ENCODE measurements around the gene CNTN5. TPM values are rescaled to one million over a fixed set of nuclear protein-coding genes. Genes with fewer than 3 reads are reported as not detected.

Gene CNTN5
- total RNA-seq, 2 experiments from 2014 or later: not detected

GRCh38 chr11:99545616-99546015 is 524.9 kb downstream of the CNTN5 start:
- no peak overlapping the region for H3K27ac Mint-ChIP-seq
- H3K9me3 Mint-ChIP-seq: peaks cover 9% of the 10 kb centered on the region
- CTCF ChIA-PET: no interaction called here
- H3K27me3 Mint-ChIP-seq: no peaks in the 10 kb centered on the region
- H3K4me3 Mint-ChIP-seq: no peak overlapping the region
- H3K36me3 Mint-ChIP-seq (ENCODE audit: low read depth): no peaks in the 10 kb centered on the region
- DNase-seq: no peak
- POLR2A ChIA-PET: no interaction called here
- no peaks in the 10 kb centered on the region for H3K4me1 Mint-ChIP-seq

- DNase-seq: no peak
- Mint-ChIP-seq H3K4me3 (no peak overlapping the region), H3K4me1 (no peaks in the 10 kb centered on the region), H3K36me3 (ENCODE audit: low read depth) (no peaks in the 10 kb centered on the region), H3K27ac (no peak overlapping the region), H3K9me3 (peaks cover 4% of the 10 kb centered on the region), H3K27me3 (no peaks in the 10 kb centered on the region)
- ChIA-PET POLR2A (no interaction called here), CTCF (no interaction called here)
Observed at GRCh38 chr11:99548264-99548663, 527.5 kb downstream of the CNTN5 start.

- Mint-ChIP-seq H3K27ac (no peak overlapping the region), H3K9me3 (no peaks in the 10 kb centered on the region), H3K36me3 (ENCODE audit: low read depth) (no peaks in the 10 kb centered on the region), H3K27me3 (no peaks in the 10 kb centered on the region), H3K4me3 (no peak overlapping the region), H3K4me1 (no peaks in the 10 kb centered on the region)
- CTCF ChIA-PET: no interaction called here
- no peak for DNase-seq
- POLR2A ChIA-PET: no interaction called here
Observed at GRCh38 chr11:99554232-99554903, 533.6 kb downstream of the CNTN5 start.

GRCh38 chr11:99555486-99555885 is 534.7 kb downstream of the CNTN5 start:
- Mint-ChIP-seq H3K9me3 (no peaks in the 10 kb centered on the region), H3K27me3 (no peaks in the 10 kb centered on the region), H3K4me3 (no peak overlapping the region), H3K4me1 (no peaks in the 10 kb centered on the region), H3K27ac (no peak overlapping the region), H3K36me3 (ENCODE audit: low read depth) (no peaks in the 10 kb centered on the region)
- ChIA-PET CTCF (no interaction called here), POLR2A (no interaction called here)
- no peak for DNase-seq

- ChIA-PET CTCF (no interaction called here), POLR2A (no interaction called here)
- no peak overlapping the region for H3K27ac Mint-ChIP-seq
- DNase-seq: no peak
- no peaks in the 10 kb centered on the region for H3K4me1 Mint-ChIP-seq
- no peaks in the 10 kb centered on the region for H3K27me3 Mint-ChIP-seq
- no peaks in the 10 kb centered on the region for H3K36me3 Mint-ChIP-seq (ENCODE audit: low read depth)
- no peaks in the 10 kb centered on the region for H3K9me3 Mint-ChIP-seq
- no peak overlapping the region for H3K4me3 Mint-ChIP-seq
Observed at GRCh38 chr11:99565333-99565732, 544.6 kb downstream of the CNTN5 start.

GRCh38 chr11:99567334-99567956 is 546.7 kb downstream of the CNTN5 start:
- Mint-ChIP-seq H3K27me3 (no peaks in the 10 kb centered on the region), H3K36me3 (ENCODE audit: low read depth) (no peaks in the 10 kb centered on the region), H3K27ac (no peak overlapping the region), H3K9me3 (peaks cover 2% of the 10 kb centered on the region), H3K4me1 (no peaks in the 10 kb centered on the region), H3K4me3 (no peak overlapping the region)
- no peak for DNase-seq
- ChIA-PET CTCF (no interaction called here), POLR2A (no interaction called here)

- no peaks in the 10 kb centered on the region for H3K36me3 Mint-ChIP-seq (ENCODE audit: low read depth)
- no peak for DNase-seq
- CTCF ChIA-PET: no interaction called here
- no peak overlapping the region for H3K4me3 Mint-ChIP-seq
- H3K27me3 Mint-ChIP-seq: no peaks in the 10 kb centered on the region
- POLR2A ChIA-PET: no interaction called here
- H3K27ac Mint-ChIP-seq: no peak overlapping the region
- H3K9me3 Mint-ChIP-seq: peaks cover 4% of the 10 kb centered on the region
- H3K4me1 Mint-ChIP-seq: no peaks in the 10 kb centered on the region
Observed at GRCh38 chr11:99568808-99569207, 548.1 kb downstream of the CNTN5 start.

GRCh38 chr11:99571094-99571493 is 550.3 kb downstream of the CNTN5 start:
- no peak overlapping the region for H3K27ac Mint-ChIP-seq
- no peak overlapping the region for H3K4me3 Mint-ChIP-seq
- no peak for DNase-seq
- H3K36me3 Mint-ChIP-seq (ENCODE audit: low read depth): no peaks in the 10 kb centered on the region
- no peaks in the 10 kb centered on the region for H3K27me3 Mint-ChIP-seq
- peaks cover 17% of the 10 kb centered on the region for H3K9me3 Mint-ChIP-seq
- ChIA-PET POLR2A (no interaction called here), CTCF (no interaction called here)
- H3K4me1 Mint-ChIP-seq: no peaks in the 10 kb centered on the region

- no peaks in the 10 kb centered on the region for H3K36me3 Mint-ChIP-seq (ENCODE audit: low read depth)
- ChIA-PET POLR2A (no interaction called here), CTCF (no interaction called here)
- H3K9me3 Mint-ChIP-seq: peaks cover 17% of the 10 kb centered on the region
- no peak overlapping the region for H3K4me3 Mint-ChIP-seq
- H3K27me3 Mint-ChIP-seq: no peaks in the 10 kb centered on the region
- no peak for DNase-seq
- H3K27ac Mint-ChIP-seq: no peak overlapping the region
- H3K4me1 Mint-ChIP-seq: no peaks in the 10 kb centered on the region
Observed at GRCh38 chr11:99584830-99585229, 564.1 kb downstream of the CNTN5 start.

- DNase-seq: no peak
- Mint-ChIP-seq H3K27me3 (no peaks in the 10 kb centered on the region), H3K36me3 (ENCODE audit: low read depth) (no peaks in the 10 kb centered on the region), H3K9me3 (peaks cover 18% of the 10 kb centered on the region), H3K4me3 (no peak overlapping the region), H3K4me1 (no peaks in the 10 kb centered on the region), H3K27ac (no peak overlapping the region)
- POLR2A ChIA-PET: no interaction called here
- CTCF ChIA-PET: no interaction called here
Observed at GRCh38 chr11:99585606-99586005, 564.9 kb downstream of the CNTN5 start.

GRCh38 chr11:99589771-99590170 is 569.0 kb downstream of the CNTN5 start:
- ChIA-PET CTCF (no interaction called here), POLR2A (no interaction called here)
- Mint-ChIP-seq H3K27me3 (no peaks in the 10 kb centered on the region), H3K36me3 (ENCODE audit: low read depth) (no peaks in the 10 kb centered on the region), H3K4me1 (no peaks in the 10 kb centered on the region), H3K9me3 (peaks cover 18% of the 10 kb centered on the region), H3K27ac (no peak overlapping the region), H3K4me3 (no peak overlapping the region)
- DNase-seq: no peak

GRCh38 chr11:99592266-99592665 is 571.5 kb downstream of the CNTN5 start:
- Mint-ChIP-seq H3K9me3 (peaks cover 15% of the 10 kb centered on the region), H3K27ac (no peak overlapping the region), H3K4me1 (no peaks in the 10 kb centered on the region), H3K36me3 (ENCODE audit: low read depth) (no peaks in the 10 kb centered on the region), H3K4me3 (no peak overlapping the region), H3K27me3 (no peaks in the 10 kb centered on the region)
- ChIA-PET CTCF (no interaction called here), POLR2A (no interaction called here)
- DNase-seq: no peak

- Mint-ChIP-seq H3K27ac (no peak overlapping the region), H3K36me3 (ENCODE audit: low read depth) (no peaks in the 10 kb centered on the region), H3K4me3 (no peak overlapping the region), H3K4me1 (no peaks in the 10 kb centered on the region), H3K9me3 (peaks cover 12% of the 10 kb centered on the region), H3K27me3 (no peaks in the 10 kb centered on the region)
- no peak for DNase-seq
- CTCF ChIA-PET: no interaction called here
- POLR2A ChIA-PET: no interaction called here
Observed at GRCh38 chr11:99593197-99593596, 572.4 kb downstream of the CNTN5 start.

GRCh38 chr11:99601179-99601578 is 580.4 kb downstream of the CNTN5 start:
- Mint-ChIP-seq H3K9me3 (peaks cover 4% of the 10 kb centered on the region), H3K27ac (no peak overlapping the region), H3K36me3 (ENCODE audit: low read depth) (no peaks in the 10 kb centered on the region), H3K4me3 (no peak overlapping the region), H3K27me3 (no peaks in the 10 kb centered on the region), H3K4me1 (no peaks in the 10 kb centered on the region)
- CTCF ChIA-PET: no interaction called here
- no peak for DNase-seq
- POLR2A ChIA-PET: no interaction called here
